HG02885 (cell line): ENCODE measurements around the gene ZFHX2.
A peak's percentile ranks its signal among the peaks of the same experiment; 100 is the strongest.

ENCODE experiments used
- ATAC-seq: cut with Tn5 transposase; IDR thresholded peaks from one replicate; pipeline ENCODE4 v1.9.1; 2021; ENCODE audit warnings: mild to moderate bottlenecking; ENCODE audit not compliant: unreplicated experiment, poor library complexity

ZFHX2 gene

DNA sequence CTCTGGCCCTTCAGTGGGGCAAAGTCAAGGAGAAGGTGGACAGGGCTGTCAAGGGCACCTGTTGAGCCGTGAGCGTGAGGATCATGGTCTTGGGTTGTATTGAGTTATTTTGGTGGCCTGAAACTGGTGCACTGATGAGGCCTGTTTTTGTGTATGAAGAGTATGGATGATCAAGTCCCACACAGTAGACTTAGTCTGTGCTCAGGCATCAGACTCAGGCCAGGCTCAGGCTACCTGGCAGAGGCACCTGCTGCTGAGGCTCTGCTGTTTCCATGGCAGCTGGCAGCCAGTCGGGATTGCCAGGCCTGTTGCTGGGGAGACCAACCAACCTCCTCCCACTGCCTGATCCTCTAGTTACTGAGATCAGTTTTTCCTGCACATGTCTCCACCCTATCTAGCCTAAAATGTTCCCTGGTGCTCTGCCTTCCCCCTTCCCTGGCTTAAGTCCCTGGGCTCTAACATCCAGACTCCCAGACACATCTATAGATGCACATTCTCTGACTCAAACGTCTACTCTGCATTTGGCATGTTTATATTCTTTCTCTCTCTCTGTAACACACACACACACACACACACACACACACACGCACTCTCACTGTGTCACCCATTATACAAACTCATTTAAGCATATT lies 21.9 kb upstream of the ZFHX2 start:
- no peak for ATAC-seq

DNA sequence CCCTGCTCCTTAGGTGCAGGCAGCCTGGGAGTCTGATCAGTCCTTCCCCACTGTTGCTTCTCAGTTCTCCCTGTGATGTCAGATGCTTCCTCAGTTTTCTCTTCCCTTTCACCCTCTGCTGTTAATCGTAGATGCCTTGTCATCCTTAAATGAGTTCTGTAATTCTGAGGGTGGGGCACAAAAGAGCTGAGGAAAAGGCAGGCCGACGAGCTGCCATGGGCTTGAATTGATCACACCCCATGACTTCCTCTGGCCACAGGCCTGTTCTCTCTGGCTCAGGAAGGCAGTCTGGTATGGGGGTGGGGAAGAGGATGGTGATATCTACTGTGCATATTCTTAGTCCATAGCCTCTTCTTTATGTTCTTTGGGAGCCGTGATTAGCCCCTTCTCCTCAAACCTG lies 21.3 kb upstream of the ZFHX2 start:
- ATAC-seq = no peak

DNA sequence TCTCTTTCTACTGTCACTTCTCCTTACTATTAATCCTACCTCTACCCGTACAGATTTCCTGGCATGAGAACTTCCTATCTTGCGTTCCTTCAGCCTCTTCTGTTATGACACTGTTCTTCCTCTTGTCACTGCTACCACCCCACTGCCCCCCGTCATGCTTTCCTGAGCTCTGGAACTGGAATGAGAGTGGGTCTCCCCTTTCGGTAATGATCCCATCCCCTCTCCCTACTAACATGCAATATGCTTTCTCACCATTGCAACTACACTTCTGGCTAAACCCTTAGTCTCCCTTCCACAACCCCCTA lies 20.9 kb upstream of the ZFHX2 start:
- no peak for ATAC-seq

DNA sequence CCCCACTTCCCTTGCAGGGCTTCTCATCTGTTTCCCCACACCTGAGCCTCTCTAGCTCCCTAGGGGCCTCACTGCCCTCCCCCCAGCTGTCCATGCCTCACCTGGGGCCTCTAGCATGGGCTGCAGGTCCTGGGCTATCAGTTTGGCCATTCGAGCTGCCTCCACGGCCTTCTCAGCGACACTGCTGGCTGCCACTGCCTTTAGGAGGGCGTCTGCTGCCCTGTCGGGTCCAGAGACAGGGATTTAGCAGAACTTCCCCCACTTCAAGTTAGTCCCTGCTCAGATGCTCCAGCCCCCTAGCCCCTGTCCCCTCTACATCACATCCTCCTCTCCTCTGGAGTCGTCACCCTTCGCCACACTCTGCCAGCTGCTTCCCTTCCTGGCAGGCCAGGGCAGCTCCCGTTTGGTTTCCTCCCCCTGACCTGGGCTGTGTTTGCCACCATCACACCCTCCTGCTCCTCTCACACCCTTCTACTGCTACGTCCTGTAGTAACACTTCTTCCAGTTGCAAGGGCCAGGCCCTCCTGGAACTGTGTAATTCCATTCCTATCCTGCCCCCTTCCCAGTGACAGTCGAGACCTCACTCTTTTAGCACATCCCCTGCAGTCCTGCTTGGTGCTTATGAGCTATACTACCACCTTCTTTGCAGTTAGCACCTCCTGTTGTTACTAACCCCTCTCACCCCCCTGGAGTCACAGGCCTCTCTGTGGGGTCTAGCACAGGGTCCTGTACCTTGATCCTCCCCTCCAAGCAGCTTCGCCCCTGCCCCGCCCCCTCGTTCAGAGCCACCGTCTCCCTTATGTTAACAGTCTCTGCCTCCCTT lies 20.3 kb upstream of the ZFHX2 start:
- no peak for ATAC-seq

DNA sequence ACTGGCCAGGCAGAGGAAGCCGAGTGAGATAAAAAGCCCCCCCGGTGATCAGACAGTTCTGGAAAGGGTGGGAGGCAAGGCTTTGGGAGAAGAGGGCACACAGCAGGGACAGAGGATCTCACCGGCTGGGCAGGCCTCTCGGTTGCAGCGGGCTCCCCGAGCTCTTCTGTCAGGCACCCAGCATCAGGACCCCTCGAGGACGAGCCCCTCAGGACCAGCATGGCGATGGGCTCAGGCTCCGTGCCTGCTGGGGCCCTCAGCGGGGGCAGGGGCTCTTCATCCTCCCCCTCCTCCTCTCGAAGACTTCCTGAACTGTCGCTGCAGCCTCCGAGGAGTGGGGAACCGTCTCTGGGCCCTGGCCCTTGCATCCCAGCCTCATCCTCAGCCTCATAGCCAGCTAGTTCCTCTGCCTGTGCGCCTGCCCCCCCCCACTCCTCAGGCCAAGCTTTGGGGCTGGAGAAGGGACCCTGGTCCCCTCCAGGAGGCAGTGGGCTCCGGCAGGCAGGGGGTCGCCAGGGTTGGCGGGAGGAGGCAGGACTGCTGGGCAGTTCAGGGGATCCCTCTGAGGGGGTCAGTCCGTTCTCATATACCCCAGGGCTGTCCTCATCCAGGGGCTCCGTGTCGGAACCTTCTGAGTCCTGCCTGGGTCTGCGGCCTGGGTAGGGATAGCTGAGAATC lies 19.4 kb upstream of the ZFHX2 start:
- no peak for ATAC-seq

DNA sequence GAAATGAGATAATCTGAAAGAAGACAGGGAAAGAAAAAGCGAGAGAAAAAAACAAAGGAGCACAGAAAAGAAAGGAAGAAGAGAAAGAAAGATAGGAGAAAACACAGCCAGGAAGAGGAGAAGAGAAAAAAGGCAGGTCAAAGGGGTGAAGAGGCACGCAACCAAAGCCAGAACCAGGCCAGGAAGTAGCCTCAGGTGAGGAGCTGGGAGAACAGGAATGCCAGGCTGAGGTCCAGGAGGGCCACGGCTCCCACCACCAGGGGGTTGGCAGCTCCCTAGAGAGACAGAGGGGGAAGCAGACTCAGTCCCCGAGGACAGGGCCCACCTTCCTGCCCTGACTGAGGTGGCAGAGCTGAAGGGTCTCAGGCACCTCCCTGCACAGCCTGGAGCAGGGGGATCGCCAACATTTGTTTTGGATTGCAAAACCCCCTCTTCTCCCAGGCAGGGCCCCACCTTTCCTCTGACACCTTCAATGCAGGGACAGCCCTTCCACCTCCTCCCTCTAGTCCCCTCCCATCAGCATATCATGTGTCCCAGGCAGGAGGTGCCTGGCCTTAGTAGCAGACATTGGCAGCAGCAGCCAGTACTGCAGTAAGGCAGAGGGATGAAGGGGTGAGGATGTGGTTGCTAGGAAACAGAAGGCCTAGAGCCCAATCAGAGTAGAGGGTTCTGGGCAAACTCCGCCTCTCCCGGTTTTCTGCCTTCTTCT lies 18.0 kb upstream of the ZFHX2 start:
- ATAC-seq = no peak

DNA sequence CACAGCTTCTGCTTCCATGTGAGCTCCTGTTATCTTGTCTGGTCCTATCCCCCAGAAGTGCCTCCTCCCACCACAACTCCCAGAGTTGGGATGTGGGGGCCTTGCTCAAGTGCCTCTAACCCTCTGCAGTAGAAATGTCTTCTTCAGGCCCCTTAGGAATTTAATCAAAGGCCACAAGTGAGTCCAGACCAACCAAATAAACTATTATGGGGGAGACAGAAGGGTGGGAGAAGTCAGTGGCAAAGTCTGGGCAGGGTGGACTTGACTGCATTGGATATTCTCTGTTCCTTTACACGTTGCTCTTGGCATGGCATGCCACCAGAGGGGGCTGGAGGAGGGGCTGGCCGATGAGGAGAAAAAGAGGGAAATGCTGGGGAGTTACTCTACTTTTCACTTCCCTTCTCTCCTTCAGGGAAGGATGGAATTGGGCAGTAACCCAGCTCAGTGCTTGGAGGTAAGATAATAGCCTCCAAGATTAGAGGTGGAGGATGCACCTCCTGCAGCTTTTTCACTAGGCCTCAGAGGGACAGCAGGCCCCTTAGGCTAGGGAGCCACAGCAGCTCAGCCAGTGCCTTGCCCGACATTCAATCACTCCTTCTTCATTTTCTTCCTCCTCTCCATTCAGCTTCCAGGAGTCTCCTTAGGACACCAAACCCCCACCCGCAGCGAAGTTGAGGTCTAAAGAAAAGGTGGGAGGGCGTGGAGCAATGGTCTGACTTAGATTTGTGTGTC lies 17.2 kb upstream of the ZFHX2 start:
- no peak for ATAC-seq

DNA sequence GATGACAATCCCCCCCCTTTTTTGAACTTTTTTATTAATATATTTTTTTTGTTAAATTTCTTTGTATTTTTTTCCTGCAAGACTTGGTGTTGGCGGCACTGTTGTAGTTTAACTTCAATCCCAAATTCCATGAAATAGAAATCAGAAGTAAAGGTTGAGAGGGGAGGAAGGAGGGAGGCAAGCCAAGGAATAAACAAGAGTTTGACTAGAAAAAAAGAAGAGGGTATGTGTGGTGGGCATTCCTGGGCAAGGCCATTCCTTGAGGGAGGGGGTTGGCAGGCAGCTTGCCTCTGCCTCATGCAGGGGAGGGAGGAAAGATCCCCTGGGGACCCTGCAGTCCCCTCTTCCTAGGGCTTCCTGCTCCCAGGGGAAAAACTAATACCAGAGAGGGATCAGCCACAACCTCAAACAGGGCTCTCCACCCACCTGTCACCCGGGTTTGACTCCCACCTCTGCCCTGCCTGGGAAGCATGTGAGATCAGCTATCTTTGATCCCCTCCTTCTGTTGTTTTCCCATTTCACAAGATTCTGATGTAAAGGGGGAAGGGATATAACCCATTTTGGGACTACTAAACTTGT lies 16.5 kb upstream of the ZFHX2 start:
- no peak for ATAC-seq

DNA sequence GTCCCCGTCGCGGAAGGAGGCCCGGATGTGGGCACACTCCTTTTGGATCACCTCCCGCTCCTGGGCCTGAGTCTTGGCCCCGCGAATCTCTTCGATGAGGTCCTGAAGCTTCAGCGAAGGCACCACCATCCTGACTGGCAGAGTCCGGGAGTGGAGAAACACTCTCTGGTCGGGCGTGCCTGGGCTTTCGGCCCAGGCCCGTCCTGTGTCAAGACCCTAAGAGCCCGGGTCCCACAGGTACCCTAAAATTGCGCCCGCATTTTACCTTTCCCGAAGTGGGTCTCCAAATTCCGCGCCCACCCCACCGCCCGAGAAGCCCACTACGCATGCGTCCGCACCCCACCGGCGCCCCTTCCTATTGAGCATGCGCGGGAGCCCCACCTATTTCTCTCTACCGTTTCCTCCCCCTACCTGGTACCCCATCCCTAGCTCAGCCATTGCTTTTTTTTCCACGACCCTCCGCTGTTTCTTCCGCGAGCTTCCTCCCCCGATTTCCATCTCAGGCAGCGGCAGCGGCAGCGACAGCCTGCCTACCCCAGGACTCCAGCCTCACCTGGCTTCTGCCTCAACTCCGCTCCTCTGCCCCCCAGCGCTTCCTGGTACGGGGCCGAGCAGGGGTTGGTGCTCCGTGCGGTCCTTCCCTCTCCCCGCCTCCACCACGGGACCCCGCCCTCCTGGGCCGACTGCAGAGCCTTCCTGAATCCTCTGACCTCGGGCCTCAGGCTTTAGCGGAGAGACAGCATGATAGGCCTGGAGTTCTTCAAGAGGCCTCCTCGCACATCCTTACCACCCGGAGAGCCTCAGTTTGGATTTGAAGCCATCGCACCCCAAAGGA lies 15.8 kb upstream of the ZFHX2 start, which contains the start of gene AP1G2:
Gene AP1G2, minus strand, starts transcription at position 606 of the 835 bp plus-strand sequence. Its CDS starts 477 bp downstream, at position 129.
- ATAC-seq = peak; percentile 94

DNA sequence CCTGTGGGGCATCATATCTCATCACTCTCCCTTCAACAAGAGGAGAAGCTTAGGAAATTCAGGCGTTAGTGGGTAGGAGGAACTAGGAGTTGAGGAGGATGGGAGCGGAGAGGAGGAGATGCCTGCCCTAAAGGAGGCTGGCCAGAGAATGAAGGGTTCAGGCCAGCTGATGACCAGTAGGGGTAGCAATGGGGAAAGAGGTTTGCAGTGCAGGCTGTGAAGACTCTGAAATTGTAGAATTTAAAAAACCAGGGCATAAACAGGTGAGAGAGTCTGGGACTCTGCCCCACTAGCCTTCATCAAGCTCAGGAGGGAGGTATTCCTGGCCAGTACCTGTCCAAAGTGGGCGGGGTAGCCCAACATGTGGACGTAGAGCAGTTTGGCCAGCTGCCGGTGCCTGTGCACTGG lies 15.2 kb upstream of the ZFHX2 start:
- peak; percentile 7 for ATAC-seq

DNA sequence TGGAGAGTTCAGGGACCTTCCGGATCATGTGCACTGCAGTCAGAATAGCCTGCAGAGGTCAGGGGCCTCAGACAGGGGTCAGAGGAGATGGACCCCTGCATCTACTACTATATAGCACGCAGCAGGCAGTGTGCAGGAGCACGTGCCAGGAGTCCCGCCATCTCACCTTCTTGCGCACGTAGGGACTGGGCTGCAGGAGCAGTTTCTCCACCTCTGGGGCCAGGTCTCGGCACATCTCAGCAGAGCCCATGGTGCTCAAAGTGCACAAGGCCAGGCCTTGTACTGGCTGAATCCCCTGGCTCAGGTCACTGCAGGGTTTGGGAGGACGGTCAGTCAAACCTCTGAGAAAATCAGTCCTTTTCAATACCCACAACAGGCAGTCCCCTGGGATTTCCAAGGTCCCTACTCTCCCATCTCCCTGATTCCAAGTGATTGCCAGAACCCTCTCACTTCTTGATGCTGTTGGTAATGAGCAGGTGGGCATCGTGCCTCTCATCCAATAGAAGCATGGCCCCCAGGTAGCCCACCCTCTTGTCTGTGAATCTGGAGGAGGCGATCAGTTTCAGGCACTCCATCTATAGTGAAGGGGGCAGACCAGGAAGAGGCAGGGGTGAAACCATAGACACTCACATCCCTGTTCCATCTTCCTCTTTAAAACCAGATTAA lies 14.7 kb upstream of the ZFHX2 start:
- no peak for ATAC-seq

DNA sequence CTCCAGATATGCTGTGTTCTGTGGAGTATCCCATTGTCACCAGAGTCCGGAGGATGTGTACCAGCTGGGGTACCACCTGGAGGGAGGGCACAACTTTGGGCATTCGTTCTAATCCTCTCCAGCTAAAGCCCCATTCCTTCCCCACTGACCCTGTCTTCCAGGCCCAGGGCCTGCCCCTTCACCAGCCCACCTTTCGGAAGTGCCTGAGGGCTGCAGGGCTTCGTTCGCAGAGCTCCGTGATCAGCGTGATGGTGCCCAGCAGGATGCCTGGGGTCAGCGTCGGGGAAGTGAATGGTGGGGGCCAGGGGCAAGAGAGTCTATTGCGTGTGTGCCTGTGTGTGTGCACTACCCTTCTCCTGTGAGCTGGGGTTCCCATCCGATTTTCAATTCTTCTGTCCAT lies 14.1 kb upstream of the ZFHX2 start:
- no peak for ATAC-seq

DNA sequence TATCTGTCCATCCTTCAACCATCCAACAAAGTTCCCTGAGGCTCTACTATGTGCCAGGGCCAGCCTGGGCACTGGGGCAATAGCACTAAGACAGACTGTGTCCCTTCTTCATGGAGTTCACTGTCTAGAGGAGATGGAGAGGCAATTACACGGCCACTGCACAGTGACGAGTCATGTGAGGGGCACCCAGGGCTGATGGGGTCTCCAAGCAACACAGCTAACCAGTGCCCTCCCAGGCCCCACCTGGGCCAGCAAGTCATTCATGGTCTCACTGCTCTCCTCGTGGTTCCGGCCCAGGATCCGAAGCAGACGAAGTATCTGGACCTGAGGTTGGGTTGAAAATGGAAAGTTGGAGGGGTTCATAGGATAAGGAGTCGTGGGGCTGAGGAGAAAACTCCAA lies 13.3 kb upstream of the ZFHX2 start:
- no peak for ATAC-seq

DNA sequence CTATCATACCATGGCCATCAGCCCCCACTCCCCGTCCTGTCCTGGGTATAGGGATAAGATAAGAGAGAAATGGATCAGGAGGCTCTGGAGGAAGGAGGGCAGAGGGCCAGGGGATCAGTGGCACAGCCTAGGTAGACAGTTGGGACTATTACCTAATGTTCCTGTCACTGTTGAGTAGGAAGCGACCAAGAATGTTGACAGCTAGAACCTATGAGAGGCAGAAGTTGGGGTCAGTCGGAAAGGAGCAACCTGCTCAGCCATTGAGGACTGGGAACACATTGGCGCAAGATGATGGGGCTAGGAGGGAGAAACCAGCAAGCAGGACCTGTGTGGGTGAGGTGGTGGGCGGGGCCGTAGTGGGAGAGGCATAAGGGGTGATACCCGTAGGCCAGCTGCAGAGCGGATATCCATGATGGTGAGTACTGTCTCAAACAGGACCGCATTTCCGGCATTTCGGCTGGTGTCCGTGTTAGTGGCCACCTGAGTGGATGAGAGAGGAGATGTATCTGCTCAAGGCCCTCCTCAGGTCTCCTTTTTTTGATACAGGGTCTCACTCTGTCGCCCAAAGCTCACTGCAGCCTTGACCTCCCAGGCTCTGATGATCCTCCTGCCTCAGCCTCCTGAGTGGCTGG lies 12.7 kb upstream of the ZFHX2 start:
- ATAC-seq = no peak

DNA sequence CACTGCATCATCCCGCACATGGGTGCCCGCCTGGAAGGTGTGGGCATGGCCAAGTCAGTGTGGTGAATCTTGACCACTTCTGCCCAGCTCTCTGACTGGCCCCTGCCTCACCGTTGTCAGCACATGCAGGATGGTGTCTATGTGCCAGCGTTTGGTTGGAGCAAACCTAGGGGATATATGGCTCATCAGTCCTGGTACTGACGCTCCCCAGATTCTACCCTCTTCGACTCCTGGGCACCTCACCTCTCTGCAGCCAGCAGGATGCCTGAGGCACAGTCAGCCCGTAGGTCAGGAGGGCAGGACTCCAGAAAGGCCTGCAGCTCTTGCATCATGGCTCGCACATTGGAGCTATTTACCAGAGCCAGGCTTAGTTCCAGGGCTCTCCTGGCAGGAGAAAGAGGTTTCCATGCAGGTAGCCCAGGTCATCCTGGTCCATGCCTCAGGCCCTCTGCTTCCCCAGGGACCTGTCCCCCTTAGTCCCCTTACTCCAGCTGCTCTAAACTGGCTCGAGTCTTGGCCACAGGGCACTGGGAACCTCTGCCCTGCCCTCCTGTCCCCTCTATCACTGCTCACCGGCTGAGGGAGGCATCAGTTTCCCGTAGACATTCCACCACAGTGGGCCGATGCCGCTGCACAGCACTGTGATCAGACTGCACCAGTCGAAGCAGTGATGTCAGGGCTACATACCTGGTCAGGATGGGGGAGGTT lies 12.1 kb upstream of the ZFHX2 start:
- no peak for ATAC-seq

DNA sequence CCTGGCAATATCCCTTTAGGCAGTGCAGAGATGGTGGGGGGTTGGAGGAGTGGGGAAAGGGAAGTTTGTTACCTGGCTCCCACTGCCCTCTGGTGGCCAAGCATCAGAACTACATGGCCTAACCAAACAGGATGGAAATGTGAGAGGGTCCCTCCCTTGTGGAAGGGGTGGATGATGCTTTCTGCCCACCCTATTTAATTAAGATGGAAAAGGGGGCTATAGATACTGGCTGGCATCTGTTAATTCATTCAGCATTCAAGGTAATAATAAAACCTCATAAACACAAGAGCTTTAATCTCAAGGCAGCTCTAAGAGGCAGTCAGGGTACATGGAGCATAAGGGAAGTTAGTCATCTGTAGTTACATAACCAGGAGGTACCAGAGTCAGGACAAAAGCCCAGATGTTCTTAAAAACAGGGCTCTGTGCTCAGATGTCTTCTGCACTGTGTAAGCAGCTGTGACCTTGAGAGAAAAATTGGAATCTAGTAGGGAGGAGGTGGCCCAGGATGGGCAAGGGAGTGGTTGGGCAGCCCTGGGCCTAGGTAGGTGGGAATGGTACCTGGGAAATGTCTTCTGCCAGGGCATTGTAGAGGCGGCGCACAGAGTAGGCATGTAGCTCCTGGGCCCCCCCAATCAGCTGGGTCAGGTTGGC lies 11.4 kb upstream of the ZFHX2 start:
- no peak for ATAC-seq
